ENCODE data around the gene PYROXD2. TPM values are rescaled to one million over a fixed set of nuclear protein-coding genes. Genes with fewer than 3 reads are reported as not detected.

The PYROXD2 gene
- total RNA-seq, 1 donor from 2014 or later, result 5.8 TPM

DNA sequence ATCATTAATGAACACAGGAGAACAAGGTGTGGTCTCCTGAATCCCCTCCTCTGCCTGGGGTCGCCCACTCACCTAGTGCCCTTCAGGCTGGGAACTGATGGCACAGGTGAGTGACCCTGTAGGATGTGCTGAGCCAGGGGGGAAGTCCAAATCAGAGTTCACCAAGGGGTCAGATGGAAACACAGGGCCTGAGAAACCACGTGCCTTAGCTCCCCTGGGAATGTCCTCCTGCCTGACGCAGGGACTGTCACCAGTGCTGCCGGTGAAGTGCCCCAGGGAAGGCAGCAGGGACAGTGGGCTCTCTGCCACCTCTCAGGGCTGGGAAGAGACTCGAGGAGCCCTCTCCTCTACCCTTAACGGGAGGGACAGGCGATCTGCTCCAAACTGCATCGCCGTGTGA lies 5.8 kb upstream of the PYROXD2 start:
- no peak overlapping the region for H3K4me3 ChIP-seq (ENCODE audit: low read depth, low read length)
- TF ChIP-seq, protein P1, sequence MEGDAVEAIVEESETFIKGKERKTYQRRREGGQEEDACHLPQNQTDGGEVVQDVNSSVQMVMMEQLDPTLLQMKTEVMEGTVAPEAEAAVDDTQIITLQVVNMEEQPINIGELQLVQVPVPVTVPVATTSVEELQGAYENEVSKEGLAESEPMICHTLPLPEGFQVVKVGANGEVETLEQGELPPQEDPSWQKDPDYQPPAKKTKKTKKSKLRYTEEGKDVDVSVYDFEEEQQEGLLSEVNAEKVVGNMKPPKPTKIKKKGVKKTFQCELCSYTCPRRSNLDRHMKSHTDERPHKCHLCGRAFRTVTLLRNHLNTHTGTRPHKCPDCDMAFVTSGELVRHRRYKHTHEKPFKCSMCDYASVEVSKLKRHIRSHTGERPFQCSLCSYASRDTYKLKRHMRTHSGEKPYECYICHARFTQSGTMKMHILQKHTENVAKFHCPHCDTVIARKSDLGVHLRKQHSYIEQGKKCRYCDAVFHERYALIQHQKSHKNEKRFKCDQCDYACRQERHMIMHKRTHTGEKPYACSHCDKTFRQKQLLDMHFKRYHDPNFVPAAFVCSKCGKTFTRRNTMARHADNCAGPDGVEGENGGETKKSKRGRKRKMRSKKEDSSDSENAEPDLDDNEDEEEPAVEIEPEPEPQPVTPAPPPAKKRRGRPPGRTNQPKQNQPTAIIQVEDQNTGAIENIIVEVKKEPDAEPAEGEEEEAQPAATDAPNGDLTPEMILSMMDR (conservative IDR thresholded peaks at IDR 0.05; ENCODE audit: low read depth, low read length), result no peak
- no peak for DNase-seq (ENCODE audit: low read depth)

DNA sequence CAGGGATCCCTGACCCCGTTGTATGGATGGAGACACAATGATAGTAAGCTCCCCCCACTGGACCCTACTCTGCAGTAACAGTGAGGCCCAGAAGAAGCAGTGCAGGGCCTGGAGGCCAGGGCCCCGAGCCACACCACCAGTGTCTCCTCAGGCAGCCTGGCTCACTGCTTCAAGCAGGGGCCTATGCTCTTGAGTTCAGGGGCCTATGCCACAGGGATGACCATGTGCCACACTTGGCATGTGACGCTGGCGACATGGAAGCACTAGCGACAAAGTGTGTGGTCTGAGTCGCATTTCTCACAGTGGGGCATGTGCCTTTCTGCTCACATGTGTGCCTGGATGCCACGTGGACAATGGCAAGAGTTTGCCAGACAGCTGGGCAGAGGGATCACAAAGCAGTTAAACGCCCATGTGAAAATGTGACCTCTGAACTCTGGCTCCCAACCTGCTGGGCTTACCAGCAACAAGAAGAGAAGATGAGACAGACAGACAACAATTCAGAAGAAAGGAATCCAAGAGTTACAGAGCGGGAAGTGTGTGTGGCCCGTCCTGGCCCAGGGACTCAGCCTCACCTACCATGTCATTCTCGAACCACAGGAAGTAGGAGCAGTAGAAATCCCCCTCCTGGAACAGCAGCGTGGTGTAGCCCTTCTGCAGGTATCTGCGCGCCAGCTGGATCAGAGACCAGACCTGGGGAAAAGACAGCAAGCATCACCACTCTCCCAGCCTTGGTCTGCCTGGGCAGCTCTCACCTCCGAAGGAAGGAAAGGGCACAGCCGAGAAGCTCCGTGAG lies 4.7 kb upstream of the PYROXD2 start:
- DNase-seq (ENCODE audit: low read depth), result no peak
- TF ChIP-seq, protein P1 (conservative IDR thresholded peaks at IDR 0.05; ENCODE audit: low read depth, low read length), result no peak
- H3K4me3 ChIP-seq (ENCODE audit: low read depth, low read length), result no peak overlapping the region

DNA sequence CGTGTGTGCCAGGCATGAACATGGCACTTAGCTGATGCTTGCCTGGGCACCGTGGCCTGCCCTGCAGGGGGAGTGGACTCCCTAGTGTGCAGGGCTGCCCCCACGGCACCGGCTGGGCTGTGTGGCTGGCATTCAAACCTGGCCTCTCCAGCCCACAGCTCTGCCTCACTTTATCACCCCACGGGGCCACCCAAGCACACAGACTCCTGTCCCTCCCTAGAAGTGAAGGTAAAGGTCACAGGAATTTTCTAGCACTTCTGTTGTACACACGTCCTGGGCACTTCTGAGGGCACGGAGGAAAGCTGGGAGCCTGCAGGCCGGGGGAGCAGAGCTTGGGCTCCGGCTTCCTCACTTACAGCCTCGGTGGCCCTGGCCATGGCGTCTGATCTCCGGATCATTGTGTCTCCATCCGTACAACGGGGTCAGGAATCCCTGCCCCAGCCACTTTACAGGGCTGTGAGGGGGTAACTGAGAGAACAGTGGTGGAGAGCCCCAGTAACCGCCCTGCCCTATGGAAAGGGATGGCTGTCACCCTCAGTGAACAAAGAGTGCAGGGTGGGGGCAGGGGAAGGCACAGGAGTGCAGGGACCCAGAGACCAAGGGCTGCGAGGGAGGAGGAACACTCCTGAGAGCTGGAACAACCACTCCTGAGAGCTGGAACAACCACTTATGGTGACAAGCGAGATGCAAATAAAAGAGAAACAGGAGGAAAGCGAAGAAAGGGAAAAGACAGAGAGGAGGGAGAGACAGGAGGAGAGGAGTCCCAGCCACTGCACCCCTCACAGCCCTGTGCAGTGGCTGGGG lies 3.9 kb upstream of the PYROXD2 start:
- no peak overlapping the region for H3K4me3 ChIP-seq (ENCODE audit: low read depth, low read length)
- TF ChIP-seq, protein P1 (conservative IDR thresholded peaks at IDR 0.05; ENCODE audit: low read depth, low read length), result no peak
- DNase-seq (ENCODE audit: low read depth), result no peak

DNA sequence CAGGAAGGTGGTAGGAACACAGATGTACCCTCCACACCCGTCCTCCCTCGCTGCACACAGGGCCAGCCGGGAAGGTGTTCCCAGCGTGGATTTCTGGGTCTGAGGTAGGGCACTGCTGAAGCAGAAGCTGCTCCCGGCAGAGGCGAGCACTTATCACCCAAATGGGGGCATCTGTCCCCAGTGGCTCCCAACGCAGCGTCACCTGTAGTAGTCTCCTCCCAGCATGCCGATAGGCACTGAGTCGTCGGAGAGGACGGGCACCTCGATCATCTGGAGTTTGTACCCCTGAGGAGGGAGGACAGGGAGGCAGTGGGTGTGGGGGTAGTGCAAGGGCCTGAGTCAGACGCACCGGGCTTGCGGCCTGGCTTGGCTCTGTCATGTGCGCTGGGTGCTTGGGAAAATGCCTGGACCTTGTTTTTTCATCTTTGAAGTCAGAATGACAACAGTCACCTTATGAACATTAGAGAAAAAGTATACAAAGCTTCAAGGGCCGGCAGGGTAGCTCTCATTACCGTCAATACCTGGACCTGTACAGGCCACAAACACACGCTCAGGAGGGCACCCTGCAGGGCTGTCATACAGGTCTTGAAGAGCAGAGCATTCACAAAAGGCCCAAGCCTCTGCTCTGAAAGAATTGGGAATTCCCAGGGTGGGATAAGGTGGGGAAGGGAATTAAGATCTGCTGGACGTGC lies 3.1 kb upstream of the PYROXD2 start:
- no peak overlapping the region for H3K4me3 ChIP-seq (ENCODE audit: low read depth, low read length)
- DNase-seq (ENCODE audit: low read depth), result no peak
- TF ChIP-seq, protein P1 (conservative IDR thresholded peaks at IDR 0.05; ENCODE audit: low read depth, low read length), result no peak

DNA sequence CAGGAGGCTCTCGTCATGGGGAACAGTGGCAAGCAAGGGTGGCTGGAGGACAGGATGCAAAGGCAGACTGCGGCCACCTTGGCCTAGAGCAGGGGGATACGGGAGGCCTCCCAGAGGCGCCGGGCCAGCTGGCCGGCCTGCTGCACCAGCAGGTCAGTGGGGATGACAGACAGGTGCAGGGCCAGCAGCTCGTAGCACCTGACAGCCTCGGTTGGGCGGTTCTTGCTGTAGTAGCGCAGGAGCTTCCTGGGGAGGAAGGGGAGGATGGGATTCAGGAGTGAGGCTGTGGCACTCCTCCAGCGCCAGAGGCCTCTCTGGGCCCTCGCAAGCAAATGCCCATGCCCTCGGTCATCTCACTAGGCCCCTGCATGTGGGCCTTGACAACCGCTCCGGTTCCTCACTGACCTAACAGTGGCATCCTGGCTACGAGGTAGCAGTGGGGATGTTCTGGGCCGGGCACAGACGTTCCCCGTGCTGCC lies 2.5 kb upstream of the PYROXD2 start:
- H3K4me3 ChIP-seq (ENCODE audit: low read depth, low read length), result no peak overlapping the region
- TF ChIP-seq, protein P1 (conservative IDR thresholded peaks at IDR 0.05; ENCODE audit: low read depth, low read length), result no peak
- DNase-seq (ENCODE audit: low read depth), result no peak

DNA sequence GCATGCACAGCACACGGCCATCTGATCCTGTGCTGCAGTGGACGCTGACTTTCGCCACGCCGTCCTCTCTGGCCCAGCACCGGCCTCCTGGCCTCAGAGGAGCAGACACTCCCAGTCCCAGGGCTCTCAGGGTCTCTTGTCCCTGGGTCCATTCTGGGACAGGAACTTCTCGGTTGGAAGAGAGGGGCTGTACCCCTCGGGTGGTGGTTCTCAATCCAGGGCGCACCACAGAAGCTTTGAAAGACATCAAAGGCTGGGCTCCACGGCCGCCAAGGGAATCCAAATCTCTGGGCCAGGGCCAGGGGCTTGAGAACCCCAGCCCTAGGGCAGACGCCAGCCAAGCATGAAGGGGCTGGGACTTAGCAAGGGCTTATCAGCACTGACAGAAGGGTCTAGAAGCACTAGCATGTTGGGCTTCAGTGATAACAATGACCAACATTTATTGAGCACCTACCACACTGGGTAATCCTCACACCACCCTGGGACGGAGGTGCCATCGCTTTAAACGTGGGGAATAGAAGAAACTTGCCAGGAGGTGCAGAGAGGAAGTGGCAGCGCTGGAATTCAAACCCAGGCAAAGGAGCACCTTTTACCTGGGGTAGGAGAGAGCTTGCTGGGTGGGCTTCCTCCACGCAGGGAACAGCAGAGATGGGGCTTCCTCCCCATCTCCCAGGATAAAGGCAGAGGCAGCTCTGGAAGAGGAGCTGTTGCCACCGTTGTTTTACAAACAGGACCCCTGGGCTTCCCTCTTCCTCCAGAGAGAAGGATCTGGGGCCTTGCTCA lies 1.8 kb upstream of the PYROXD2 start:
- DNase-seq (ENCODE audit: low read depth), result no peak
- H3K4me3 ChIP-seq (ENCODE audit: low read depth, low read length), result no peak overlapping the region
- TF ChIP-seq, protein P1 (conservative IDR thresholded peaks at IDR 0.05; ENCODE audit: low read depth, low read length), result no peak
